ENCODE data around the gene EEIG1. TPM values are rescaled to one million over a fixed set of nuclear protein-coding genes. Genes with fewer than 3 reads are reported as not detected.

EEIG1 gene
- polyA plus RNA-seq, 1 donor, result 55.2 TPM

- peaks cover 7% of the 10 kb centered on the region for H3K36me3 ChIP-seq (ENCODE audit: control insufficient read depth, insufficient read depth, low read length)
- no peaks in the 10 kb centered on the region for H3K9me3 ChIP-seq (ENCODE audit: control insufficient read depth, low read depth, low read length)
- H3K27me3 ChIP-seq (ENCODE audit: control insufficient read depth, insufficient read depth, low read length), result no peaks in the 10 kb centered on the region
- H3K4me3 ChIP-seq (ENCODE audit: low read length), result no peak overlapping the region
- H3K27ac ChIP-seq (ENCODE audit: low read length), result peak overlapping the region; percentile 95
- DNase-seq, result no peak
- H3K4me1 ChIP-seq (ENCODE audit: control insufficient read depth, insufficient read depth, low read length), result peaks cover 76% of the 10 kb centered on the region
- WGBS (ENCODE audit: insufficient coverage, low lambda C conversion rate), result no CpG with 5 or more reads among the region's 10 CpGs
Observed at GRCh38 chr9:127975376-127976315, 5.1 kb downstream of the EEIG1 start.

- Histone ChIP-seq H3K27me3 (ENCODE audit: control insufficient read depth, insufficient read depth, low read length) (no peaks in the 10 kb centered on the region), H3K27ac (ENCODE audit: low read length) (peak overlapping the region; percentile 28), H3K9me3 (ENCODE audit: control insufficient read depth, low read depth, low read length) (no peaks in the 10 kb centered on the region), H3K36me3 (ENCODE audit: control insufficient read depth, insufficient read depth, low read length) (peaks cover 7% of the 10 kb centered on the region), H3K4me3 (ENCODE audit: low read length) (no peak overlapping the region), H3K4me1 (ENCODE audit: control insufficient read depth, insufficient read depth, low read length) (peaks cover 81% of the 10 kb centered on the region)
- no CpG with 5 or more reads among the region's 10 CpGs for WGBS (ENCODE audit: insufficient coverage, low lambda C conversion rate)
- DNase-seq, result no peak
Observed at GRCh38 chr9:127974769-127975261, 6.0 kb downstream of the EEIG1 start.

- H3K4me3 ChIP-seq (ENCODE audit: low read length), result no peak overlapping the region
- peaks cover 7% of the 10 kb centered on the region for H3K36me3 ChIP-seq (ENCODE audit: control insufficient read depth, insufficient read depth, low read length)
- peak in 1 of 2 donors; percentile 3 for DNase-seq
- H3K27me3 ChIP-seq (ENCODE audit: control insufficient read depth, insufficient read depth, low read length), result no peaks in the 10 kb centered on the region
- H3K4me1 ChIP-seq (ENCODE audit: control insufficient read depth, insufficient read depth, low read length), result peaks cover 87% of the 10 kb centered on the region
- H3K9me3 ChIP-seq (ENCODE audit: control insufficient read depth, low read depth, low read length), result no peaks in the 10 kb centered on the region
- H3K27ac ChIP-seq (ENCODE audit: low read length), result no peak overlapping the region
- whole genome bisulfite sequencing (ENCODE audit: insufficient coverage, low lambda C conversion rate), result no CpG with 5 or more reads among the region's 12 CpGs
Observed at GRCh38 chr9:127974001-127974768, 6.6 kb downstream of the EEIG1 start.

GRCh38 chr9:127973169-127974000 is 7.4 kb downstream of the EEIG1 start:
- Histone ChIP-seq H3K4me3 (ENCODE audit: low read length) (no peak overlapping the region), H3K9me3 (ENCODE audit: control insufficient read depth, low read depth, low read length) (no peaks in the 10 kb centered on the region), H3K36me3 (ENCODE audit: control insufficient read depth, insufficient read depth, low read length) (peaks cover 7% of the 10 kb centered on the region), H3K4me1 (ENCODE audit: control insufficient read depth, insufficient read depth, low read length) (peaks cover 91% of the 10 kb centered on the region), H3K27ac (ENCODE audit: low read length) (no peak overlapping the region), H3K27me3 (ENCODE audit: control insufficient read depth, insufficient read depth, low read length) (no peaks in the 10 kb centered on the region)
- no peak for DNase-seq
- WGBS (ENCODE audit: insufficient coverage, low lambda C conversion rate), result no CpG with 5 or more reads among the region's 17 CpGs

- H3K27me3 ChIP-seq (ENCODE audit: control insufficient read depth, insufficient read depth, low read length), result no peaks in the 10 kb centered on the region
- no peak overlapping the region for H3K4me3 ChIP-seq (ENCODE audit: low read length)
- no peak for DNase-seq
- H3K4me1 ChIP-seq (ENCODE audit: control insufficient read depth, insufficient read depth, low read length), result peaks cover 92% of the 10 kb centered on the region
- H3K36me3 ChIP-seq (ENCODE audit: control insufficient read depth, insufficient read depth, low read length), result peaks cover 7% of the 10 kb centered on the region
- H3K9me3 ChIP-seq (ENCODE audit: control insufficient read depth, low read depth, low read length), result no peaks in the 10 kb centered on the region
- no CpG with 5 or more reads among the region's 12 CpGs for WGBS (ENCODE audit: insufficient coverage, low lambda C conversion rate)
- H3K27ac ChIP-seq (ENCODE audit: low read length), result no peak overlapping the region
Observed at GRCh38 chr9:127972236-127972871, 8.4 kb downstream of the EEIG1 start.

- no peaks in the 10 kb centered on the region for H3K9me3 ChIP-seq (ENCODE audit: control insufficient read depth, low read depth, low read length)
- no peak for DNase-seq
- no peaks in the 10 kb centered on the region for H3K27me3 ChIP-seq (ENCODE audit: control insufficient read depth, insufficient read depth, low read length)
- H3K4me3 ChIP-seq (ENCODE audit: low read length), result no peak overlapping the region
- H3K4me1 ChIP-seq (ENCODE audit: control insufficient read depth, insufficient read depth, low read length), result peaks cover 92% of the 10 kb centered on the region
- no CpG with 5 or more reads among the region's 20 CpGs for WGBS (ENCODE audit: insufficient coverage, low lambda C conversion rate)
- H3K36me3 ChIP-seq (ENCODE audit: control insufficient read depth, insufficient read depth, low read length), result peaks cover 7% of the 10 kb centered on the region
- H3K27ac ChIP-seq (ENCODE audit: low read length), result peak overlapping the region; percentile 63
Observed at GRCh38 chr9:127971357-127972235, 9.2 kb downstream of the EEIG1 start.

GRCh38 chr9:127970401-127971313 is 10.1 kb downstream of the EEIG1 start:
- Histone ChIP-seq H3K4me3 (ENCODE audit: low read length) (no peak overlapping the region), H3K9me3 (ENCODE audit: control insufficient read depth, low read depth, low read length) (no peaks in the 10 kb centered on the region), H3K36me3 (ENCODE audit: control insufficient read depth, insufficient read depth, low read length) (peaks cover 3% of the 10 kb centered on the region), H3K4me1 (ENCODE audit: control insufficient read depth, insufficient read depth, low read length) (peaks cover 92% of the 10 kb centered on the region), H3K27ac (ENCODE audit: low read length) (peak overlapping the region; percentile 63), H3K27me3 (ENCODE audit: control insufficient read depth, insufficient read depth, low read length) (no peaks in the 10 kb centered on the region)
- peak in 1 of 2 donors; percentile 63 for DNase-seq
- no CpG with 5 or more reads among the region's 16 CpGs for WGBS (ENCODE audit: insufficient coverage, low lambda C conversion rate)

GRCh38 chr9:127968700-127969383 is 11.9 kb downstream of the EEIG1 start:
- peaks cover 87% of the 10 kb centered on the region for H3K4me1 ChIP-seq (ENCODE audit: control insufficient read depth, insufficient read depth, low read length)
- peak overlapping the region; percentile 99 for H3K27ac ChIP-seq (ENCODE audit: low read length)
- H3K9me3 ChIP-seq (ENCODE audit: control insufficient read depth, low read depth, low read length), result no peaks in the 10 kb centered on the region
- H3K36me3 ChIP-seq (ENCODE audit: control insufficient read depth, insufficient read depth, low read length), result peaks cover 3% of the 10 kb centered on the region
- H3K27me3 ChIP-seq (ENCODE audit: control insufficient read depth, insufficient read depth, low read length), result no peaks in the 10 kb centered on the region
- no peak overlapping the region for H3K4me3 ChIP-seq (ENCODE audit: low read length)
- WGBS (ENCODE audit: insufficient coverage, low lambda C conversion rate), result no CpG with 5 or more reads among the region's 10 CpGs
- DNase-seq, result no peak
